Ishikawa (cell line): Measurements from ENCODE around the gene LINC01488.

Experiments
- CEBPB ChIP-seq: IDR thresholded peaks from 2 replicates; pipeline ENCODE4 v1.6.1; 2012
- CREB1 ChIP-seq: IDR thresholded peaks from 2 replicates; pipeline ENCODE4 v1.6.1; 2012; ENCODE audit warnings: low read depth
- EGR1 ChIP-seq: IDR thresholded peaks from 2 replicates; pipeline ENCODE4 v1.6.1; 2012
- EP300 ChIP-seq: IDR thresholded peaks from 2 replicates; pipeline ENCODE4 v1.6.1; 2012; ENCODE audit warnings: borderline replicate concordance
- FOXM1 ChIP-seq: IDR thresholded peaks from 2 replicates; pipeline ENCODE4 v1.6.1; 2012; ENCODE audit warnings: low read depth, borderline replicate concordance
- MAX ChIP-seq: IDR thresholded peaks from 2 replicates; pipeline ENCODE4 v1.6.1; 2012
- NFIC ChIP-seq: IDR thresholded peaks from 2 replicates; pipeline ENCODE4 v1.6.1; 2012
- RAD21 ChIP-seq: IDR thresholded peaks from 2 replicates; pipeline ENCODE4 v1.6.1; 2012; ENCODE audit warnings: low read depth
- REST ChIP-seq: IDR thresholded peaks from 2 replicates; pipeline ENCODE4 v1.6.1; 2012; ENCODE audit warnings: low read depth, mild to moderate bottlenecking
- TAF1 ChIP-seq: IDR thresholded peaks from 2 replicates; pipeline ENCODE4 v1.6.1; 2012; ENCODE audit warnings: low read depth, mild to moderate bottlenecking
- TCF12 ChIP-seq: IDR thresholded peaks from 2 replicates; pipeline ENCODE4 v1.6.1; 2012; ENCODE audit warnings: low read depth
- TEAD4 ChIP-seq: IDR thresholded peaks from 2 replicates; pipeline ENCODE4 v1.6.1; 2012
- USF1 ChIP-seq: IDR thresholded peaks from 2 replicates; pipeline ENCODE4 v1.6.1; 2012
- YY1 ChIP-seq: IDR thresholded peaks from 2 replicates; pipeline ENCODE4 v1.6.1; 2012; ENCODE audit warnings: low read depth
- ZBTB7A ChIP-seq: IDR thresholded peaks from 2 replicates; pipeline ENCODE4 v1.6.1; 2012; ENCODE audit warnings: low read depth

The LINC01488 gene

GRCh38 chr11:69524991-69525411 lies 43.5 kb downstream of the LINC01488 start:
- TF ChIP-seq CEBPB = no peak
- TF ChIP-seq USF1 = no peak
- no peak for TF ChIP-seq MAX
- no peak for TF ChIP-seq REST
- TF ChIP-seq TEAD4 = no peak
- TF ChIP-seq EP300 = no peak
- TF ChIP-seq FOXM1 = no peak
- no peak for TF ChIP-seq TCF12
- TF ChIP-seq TAF1 = no peak
- TF ChIP-seq CREB1 = no peak

- TF ChIP-seq TAF1 (no peak), REST (no peak)
Observed at GRCh38 chr11:69525516-69526452, 44.3 kb downstream of the LINC01488 start.

GRCh38 chr11:69526453-69526810 lies 45.0 kb downstream of the LINC01488 start:
- TF ChIP-seq USF1 (no peak), TCF12 (no peak), RAD21 (no peak), FOXM1 (no peak), CREB1 (no peak), TEAD4 (no peak), ZBTB7A (no peak), TAF1 (no peak)

- TF ChIP-seq REST (0 out of 2 replicates have a peak, but pooled peaks have one; percentile 9), MAX (no peak)
Observed at GRCh38 chr11:69529001-69529400, 47.5 kb downstream of the LINC01488 start.

GRCh38 chr11:69530278-69531070 lies 49.0 kb downstream of the LINC01488 start:
- no peak for TF ChIP-seq TCF12
- TF ChIP-seq REST = no peak
- no peak for TF ChIP-seq RAD21
- TF ChIP-seq TEAD4 = no peak
- TF ChIP-seq EP300 = no peak
- no peak for TF ChIP-seq TAF1
- no peak for TF ChIP-seq ZBTB7A
- TF ChIP-seq CEBPB = no peak
- no peak for TF ChIP-seq EGR1
- TF ChIP-seq USF1 = no peak
- no peak for TF ChIP-seq NFIC
- TF ChIP-seq YY1 = no peak
- no peak for TF ChIP-seq MAX
- no peak for TF ChIP-seq CREB1
- no peak for TF ChIP-seq FOXM1
